IPS-NIHi7 (cell line): Measurements from ENCODE around the gene TRDN.
"Not testable (repeated sequence)": the region's sequence is repeated elsewhere in the genome, so short reads cannot be mapped to it uniquely, and the experiment has no call there.

Experiments
- DNase-seq: peaks from one replicate; pipeline ENCODE4 v3.0.0; 2012; ENCODE audit warnings: mixed read lengths; ENCODE audit errors: extremely low spot score

The TRDN gene

GRCh38 chr6:123507582-123507981 is 129.2 kb downstream of the TRDN start:
- no peak for DNase-seq

GRCh38 chr6:123503619-123504018 is 133.1 kb downstream of the TRDN start:
- DNase-seq = no peak

GRCh38 chr6:123497025-123497424 is 139.7 kb downstream of the TRDN start:
- no peak for DNase-seq

GRCh38 chr6:123489589-123489988 is 147.2 kb downstream of the TRDN start:
- DNase-seq = no peak

- DNase-seq = no peak
Measured at GRCh38 chr6:123480986-123481385, 155.8 kb downstream of the TRDN start.

- DNase-seq = not testable (repeated sequence)
Measured at GRCh38 chr6:123472025-123472702, 164.6 kb downstream of the TRDN start.

- no peak for DNase-seq
Measured at GRCh38 chr6:123467392-123467791, 169.4 kb downstream of the TRDN start.

- DNase-seq = no peak
Measured at GRCh38 chr6:123462152-123462551, 174.6 kb downstream of the TRDN start.

- no peak for DNase-seq
Measured at GRCh38 chr6:123458218-123458617, 178.5 kb downstream of the TRDN start.

GRCh38 chr6:123456836-123457235 is 179.9 kb downstream of the TRDN start:
- DNase-seq = no peak

GRCh38 chr6:123454448-123454847 is 182.3 kb downstream of the TRDN start:
- DNase-seq = no peak

GRCh38 chr6:123453071-123453470 is 183.7 kb downstream of the TRDN start:
- DNase-seq = not testable (repeated sequence)

- no peak for DNase-seq
Measured at GRCh38 chr6:123448306-123448884, 188.4 kb downstream of the TRDN start.

GRCh38 chr6:123447315-123447937 is 189.3 kb downstream of the TRDN start:
- DNase-seq = no peak

GRCh38 chr6:123439371-123439770 is 197.4 kb downstream of the TRDN start:
- DNase-seq = no peak

- DNase-seq = no peak
Measured at GRCh38 chr6:123434186-123434585, 202.6 kb downstream of the TRDN start.

- DNase-seq = no peak
Measured at GRCh38 chr6:123430970-123431369, 205.8 kb downstream of the TRDN start.

GRCh38 chr6:123427008-123427407 is 209.7 kb downstream of the TRDN start:
- no peak for DNase-seq

GRCh38 chr6:123423130-123423529 is 213.6 kb downstream of the TRDN start:
- no peak for DNase-seq

GRCh38 chr6:123420512-123420911 is 216.2 kb downstream of the TRDN start:
- no peak for DNase-seq

GRCh38 chr6:123418071-123418470 is 218.7 kb downstream of the TRDN start:
- DNase-seq = no peak

GRCh38 chr6:123417535-123417934 is 219.2 kb downstream of the TRDN start:
- no peak for DNase-seq

GRCh38 chr6:123415844-123416468 is 220.8 kb downstream of the TRDN start:
- peak; percentile 37 for DNase-seq
